Measurements from ENCODE around the gene GRAMD1A.
"Not testable (repeated sequence)": the region's sequence is repeated elsewhere in the genome, so short reads cannot be mapped to it uniquely, and the experiment has no call there.

- not testable (repeated sequence) for TF ChIP-seq FOXJ2 (tag; IDR thresholded peaks at IDR 0.05); NCOA2 (IDR thresholded peaks at IDR 0.05; ENCODE audit: partially characterized antibody in 2 of 2); SMC3 (conservative IDR thresholded peaks at IDR 0.05; ENCODE audit: insufficient read depth, low read depth, low read length); CTCF (IDR thresholded peaks at IDR 0.05 in 2 of 3, conservative IDR thresholded peaks at IDR 0.05 in 1 of 3; ENCODE audit: insufficient read depth in 2 of 3, low read depth in 1 of 3, low read length in 3 of 3); HNRNPLL (IDR thresholded peaks at IDR 0.05; ENCODE audit: low read depth, low read length, poor library complexity, severe bottlenecking); PTBP1 (IDR thresholded peaks at IDR 0.05; ENCODE audit: low read depth, low read length); USF1 (CRISPR knock-in tag; IDR thresholded peaks at IDR 0.05); BACH1 (tag; IDR thresholded peaks at IDR 0.05); ATF3 (IDR thresholded peaks at IDR 0.05); ATF3 (CRISPR knock-in tag; conservative IDR thresholded peaks at IDR 0.05); CBFA2T3 (IDR thresholded peaks at IDR 0.05); THRB (CRISPR knock-in tag; conservative IDR thresholded peaks at IDR 0.05); E4F1 (CRISPR knock-in tag; IDR thresholded peaks at IDR 0.05; ENCODE audit: borderline replicate concordance); HNRNPL (IDR thresholded peaks at IDR 0.05; ENCODE audit: low read depth, low read length)
These were observed 1.9 kb upstream of the GRAMD1A start for GRCh38 chr19:34998224-34998623.
